GM21447 (cell line): ENCODE measurements around the gene ZNF365.
"Not testable (repeated sequence)": the region's sequence is repeated elsewhere in the genome, so short reads cannot be mapped to it uniquely, and the experiment has no call there.

Experiments used
- ATAC-seq: cut with Tn5 transposase; IDR thresholded peaks from one replicate; pipeline ENCODE4 v1.9.1; 2021; ENCODE audit not compliant: unreplicated experiment

Gene ZNF365

GRCh38 chr10:62410934-62411333 lies 36.8 kb downstream of the ZNF365 start:
- not testable (repeated sequence) for ATAC-seq

- no peak for ATAC-seq
Measured at GRCh38 chr10:62413048-62413447, 38.9 kb downstream of the ZNF365 start.

GRCh38 chr10:62413652-62414051 lies 39.5 kb downstream of the ZNF365 start:
- no peak for ATAC-seq

- no peak for ATAC-seq
Measured at GRCh38 chr10:62414359-62414758, 40.2 kb downstream of the ZNF365 start.

GRCh38 chr10:62422068-62422590 lies 48.0 kb downstream of the ZNF365 start:
- ATAC-seq: no peak

GRCh38 chr10:62424026-62424425 lies 49.9 kb downstream of the ZNF365 start:
- ATAC-seq: no peak

- ATAC-seq: no peak
Measured at GRCh38 chr10:62426086-62426485, 51.9 kb downstream of the ZNF365 start.

GRCh38 chr10:62426600-62426999 lies 52.4 kb downstream of the ZNF365 start:
- no peak for ATAC-seq

GRCh38 chr10:62430881-62431280 lies 56.7 kb downstream of the ZNF365 start:
- no peak for ATAC-seq

GRCh38 chr10:62433181-62433692 lies 59.1 kb downstream of the ZNF365 start:
- peak; percentile 84 for ATAC-seq

GRCh38 chr10:62433901-62434300 lies 59.7 kb downstream of the ZNF365 start:
- no peak for ATAC-seq

- ATAC-seq: peak; percentile 65
Measured at GRCh38 chr10:62437696-62438095, 63.5 kb downstream of the ZNF365 start.

- ATAC-seq: no peak
Measured at GRCh38 chr10:62442006-62442405, 67.8 kb downstream of the ZNF365 start.

- no peak for ATAC-seq
Measured at GRCh38 chr10:62442894-62443669, 68.9 kb downstream of the ZNF365 start.

- ATAC-seq: no peak
Measured at GRCh38 chr10:62443866-62444265, 69.7 kb downstream of the ZNF365 start.

- no peak for ATAC-seq
Measured at GRCh38 chr10:62446627-62447026, 72.5 kb downstream of the ZNF365 start.

- ATAC-seq: no peak
Measured at GRCh38 chr10:62450912-62451610, 76.9 kb downstream of the ZNF365 start.

- ATAC-seq: no peak
Measured at GRCh38 chr10:62451611-62451975, 77.4 kb downstream of the ZNF365 start.
